Neural progenitor cell (in vitro differentiated cells): ENCODE measurements around the gene VWA2.

Experiments used
- EZH2 ChIP-seq: fragments of 200-600 bp; sonication (generic); IDR thresholded peaks from 2 replicates; pipeline ENCODE4 v1.6.1; 2017; ENCODE audit warnings: antibody characterized with exemption, mild to moderate bottlenecking, moderate library complexity
- TF ChIP-seq, protein P1 (sequence below): fragments of 200-600 bp; sonication (generic); IDR thresholded peaks from 2 replicates; pipeline ENCODE4 v1.5.1; 2017; ENCODE audit warnings: antibody characterized with exemption, mild to moderate bottlenecking

DNA sequence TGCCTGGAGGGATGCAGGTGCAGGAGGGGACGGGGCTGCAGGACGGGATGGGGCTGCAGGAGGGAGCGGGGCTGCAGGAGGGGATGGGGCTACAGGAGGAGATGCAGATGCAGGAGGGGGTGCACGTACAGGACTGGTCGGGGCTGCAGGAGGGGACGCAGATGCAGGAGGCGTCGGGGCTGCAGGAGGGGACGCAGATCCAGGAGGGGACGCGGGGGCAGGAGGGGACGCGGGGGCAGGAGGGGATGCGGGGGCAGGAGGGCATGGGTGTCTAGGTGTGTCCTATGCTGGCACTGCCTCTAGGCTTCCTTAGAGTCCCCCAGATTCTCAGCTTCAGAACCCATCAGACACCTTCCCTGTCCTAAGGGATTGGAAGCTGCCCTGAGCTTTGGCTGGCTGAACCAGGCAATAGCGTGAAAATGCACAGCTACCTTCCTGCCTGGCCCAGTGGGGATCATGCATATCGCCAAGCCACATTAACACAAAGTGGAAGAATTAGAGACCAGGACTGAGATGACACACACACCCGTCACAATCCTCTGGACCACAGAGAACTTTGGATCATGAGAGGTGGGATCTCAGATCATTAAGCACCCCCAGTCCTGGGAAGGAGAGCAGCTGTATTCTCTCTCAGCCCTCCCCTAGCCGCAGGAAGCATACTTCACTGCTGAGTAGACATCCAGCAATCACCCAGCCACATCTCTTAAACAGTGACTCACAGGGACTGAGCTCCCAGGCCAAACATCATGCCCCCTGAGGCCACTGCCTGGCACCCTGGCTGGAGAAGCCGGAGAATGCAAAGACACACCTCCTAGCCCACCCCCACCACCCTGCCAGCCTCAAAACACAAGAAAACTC lies 67.3 kb downstream of the VWA2 start:
- no peak for TF ChIP-seq EZH2
- TF ChIP-seq, protein P1, sequence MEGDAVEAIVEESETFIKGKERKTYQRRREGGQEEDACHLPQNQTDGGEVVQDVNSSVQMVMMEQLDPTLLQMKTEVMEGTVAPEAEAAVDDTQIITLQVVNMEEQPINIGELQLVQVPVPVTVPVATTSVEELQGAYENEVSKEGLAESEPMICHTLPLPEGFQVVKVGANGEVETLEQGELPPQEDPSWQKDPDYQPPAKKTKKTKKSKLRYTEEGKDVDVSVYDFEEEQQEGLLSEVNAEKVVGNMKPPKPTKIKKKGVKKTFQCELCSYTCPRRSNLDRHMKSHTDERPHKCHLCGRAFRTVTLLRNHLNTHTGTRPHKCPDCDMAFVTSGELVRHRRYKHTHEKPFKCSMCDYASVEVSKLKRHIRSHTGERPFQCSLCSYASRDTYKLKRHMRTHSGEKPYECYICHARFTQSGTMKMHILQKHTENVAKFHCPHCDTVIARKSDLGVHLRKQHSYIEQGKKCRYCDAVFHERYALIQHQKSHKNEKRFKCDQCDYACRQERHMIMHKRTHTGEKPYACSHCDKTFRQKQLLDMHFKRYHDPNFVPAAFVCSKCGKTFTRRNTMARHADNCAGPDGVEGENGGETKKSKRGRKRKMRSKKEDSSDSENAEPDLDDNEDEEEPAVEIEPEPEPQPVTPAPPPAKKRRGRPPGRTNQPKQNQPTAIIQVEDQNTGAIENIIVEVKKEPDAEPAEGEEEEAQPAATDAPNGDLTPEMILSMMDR = no peak
